H9 (cell line): Measurements from ENCODE around the gene DHRSX. TPM values are rescaled to one million over a fixed set of nuclear protein-coding genes. Genes with fewer than 3 reads are reported as not detected.

Experiments
- DNase-seq: peaks from one replicate; pipeline ENCODE4 v3.0.0-alpha.2; 2017
- H2AFZ ChIP-seq: one replicate; pipeline ENCODE4 v1.6.1; 2013; ENCODE audit warnings: mild to moderate bottlenecking, low read length, control low read depth, moderate library complexity
- H2AK5ac ChIP-seq: 2 replicates; pipeline ENCODE4 v1.6.1; 2013; ENCODE audit warnings: low read length, control low read depth, mixed read lengths; ENCODE audit not compliant: insufficient read length
- H2BK120ac ChIP-seq: one replicate; pipeline ENCODE4 v1.6.1; 2013; ENCODE audit warnings: low read depth, mild to moderate bottlenecking, low read length, control low read depth, inconsistent platforms; ENCODE audit not compliant: poor library complexity, severe bottlenecking
- H2BK12ac ChIP-seq: 2 replicates; pipeline ENCODE4 v1.6.1; 2013; ENCODE audit warnings: low read length, control low read depth, mixed read lengths, low read depth; ENCODE audit not compliant: insufficient read length
- H2BK15ac ChIP-seq: 2 replicates; pipeline ENCODE4 v1.6.1; 2013; ENCODE audit warnings: low read depth, low read length, control low read depth
- H2BK20ac ChIP-seq: one replicate; pipeline ENCODE4 v1.6.1; 2013; ENCODE audit warnings: low read depth, mild to moderate bottlenecking, low read length, control low read depth, inconsistent platforms; ENCODE audit not compliant: poor library complexity, severe bottlenecking
- H2BK5ac ChIP-seq: 2 replicates; pipeline ENCODE4 v1.6.1; 2013; ENCODE audit warnings: low read length, control low read depth, mixed read lengths; ENCODE audit not compliant: insufficient read length
- H3K14ac ChIP-seq: 2 replicates; pipeline ENCODE4 v1.6.1; 2013; ENCODE audit warnings: low read length, control low read depth; ENCODE audit not compliant: insufficient read depth
- H3K18ac ChIP-seq: 2 replicates; pipeline ENCODE4 v1.6.1; 2013; ENCODE audit warnings: low read depth, mild to moderate bottlenecking, mixed read lengths, low read length, control low read depth; ENCODE audit not compliant: insufficient read length
- H3K23ac ChIP-seq: 2 replicates; pipeline ENCODE4 v1.6.1; 2013; ENCODE audit warnings: low read length, control low read depth, mixed read lengths, low read depth; ENCODE audit not compliant: insufficient read length
- H3K23me2 ChIP-seq: 2 replicates; pipeline ENCODE4 v1.6.1; 2013; ENCODE audit warnings: low read depth, mild to moderate bottlenecking, mixed read lengths, low read length, control low read depth; ENCODE audit not compliant: insufficient read length, poor library complexity, severe bottlenecking
- H3K27ac ChIP-seq: 2 replicates; pipeline ENCODE4 v1.5.1; 2013; ENCODE audit warnings: low read length, control low read depth, mixed read lengths, low read depth; ENCODE audit not compliant: insufficient read length
- H3K27me3 ChIP-seq: 2 replicates; pipeline ENCODE4 v1.6.1; 2013; ENCODE audit warnings: low read length, control low read depth, inconsistent platforms; ENCODE audit not compliant: insufficient read depth
- H3K4ac ChIP-seq: 2 replicates; pipeline ENCODE4 v1.6.1; 2013; ENCODE audit warnings: low read depth, mild to moderate bottlenecking, control low read depth, inconsistent platforms, low read length, moderate library complexity
- H3K4me1 ChIP-seq: 2 replicates; pipeline ENCODE4 v1.6.1; 2013; ENCODE audit warnings: low read length, control low read depth, inconsistent platforms; ENCODE audit not compliant: insufficient read depth
- H3K4me2 ChIP-seq: 2 replicates; pipeline ENCODE4 v1.6.1; 2013; ENCODE audit warnings: low read length, control low read depth, mixed read lengths; ENCODE audit not compliant: insufficient read length, insufficient read depth
- H3K56ac ChIP-seq: 2 replicates; pipeline ENCODE4 v1.6.1; 2013; ENCODE audit warnings: low read depth, mild to moderate bottlenecking, mixed read lengths, low read length, control low read depth; ENCODE audit not compliant: insufficient read length
- H3K79me1 ChIP-seq: 2 replicates; pipeline ENCODE4 v1.6.1; 2013; ENCODE audit warnings: low read depth, mild to moderate bottlenecking, moderate library complexity, low read length, control low read depth, inconsistent platforms; ENCODE audit not compliant: insufficient read depth, poor library complexity, severe bottlenecking
- H3K79me2 ChIP-seq: 2 replicates; pipeline ENCODE4 v1.6.1; 2013; ENCODE audit warnings: low read length, control low read depth, inconsistent platforms; ENCODE audit not compliant: insufficient read depth
- H3K9ac ChIP-seq: 2 replicates; pipeline ENCODE4 v1.6.1; 2013; ENCODE audit warnings: low read length, control low read depth, mixed read lengths; ENCODE audit not compliant: insufficient read length; ENCODE audit errors: extremely low read depth
- H3K9me3 ChIP-seq: one replicate; pipeline ENCODE4 v1.6.1; 2013; ENCODE audit warnings: low read depth, low read length, inconsistent platforms; ENCODE audit not compliant: control insufficient read depth
- H3T11ph ChIP-seq: one replicate; pipeline ENCODE4 v1.6.1; 2013; ENCODE audit warnings: mild to moderate bottlenecking, low read length, control low read depth, inconsistent platforms
- H4K20me1 ChIP-seq: one replicate; pipeline ENCODE4 v1.6.1; 2013; ENCODE audit not compliant: control insufficient read depth, insufficient read length, insufficient read depth
- H4K5ac ChIP-seq: 2 replicates; pipeline ENCODE4 v1.6.1; 2013; ENCODE audit warnings: low read depth, mild to moderate bottlenecking, mixed read lengths, low read length, control low read depth; ENCODE audit not compliant: insufficient read length
- H4K8ac ChIP-seq: replicated peaks from 2 replicates; pipeline ENCODE4 v1.6.1; 2013; ENCODE audit warnings: low read length, control low read depth, mixed read lengths, low read depth; ENCODE audit not compliant: insufficient read length
- H4K91ac ChIP-seq: 2 replicates; pipeline ENCODE4 v1.6.1; 2013; ENCODE audit warnings: low read depth, mild to moderate bottlenecking, moderate library complexity, mixed read lengths, low read length, control low read depth; ENCODE audit not compliant: insufficient read length
- H3K27ac Mint-ChIP-seq, 3 experiments: 2 replicates in 2 of 3; 3 replicates in 1 of 3; pipeline ENCODE4 v1.8.0; 2020 to 2021; ENCODE audit warnings: mixed read lengths in 3 of 3, mild to moderate bottlenecking in 1 of 3, moderate library complexity in 1 of 3
- H3K27me3 Mint-ChIP-seq: 2 replicates; pipeline ENCODE4 v1.8.0; 2021; ENCODE audit warnings: low read depth, mild to moderate bottlenecking, moderate library complexity, mixed read lengths
- H3K36me3 Mint-ChIP-seq, 3 experiments: 2 replicates in 2 of 3; 3 replicates in 1 of 3; pipeline ENCODE4 v1.8.0; 2020 to 2021; ENCODE audit warnings: low read depth in 3 of 3, mixed read lengths in 3 of 3; ENCODE audit not compliant: insufficient read depth in 1 of 3
- H3K4me1 Mint-ChIP-seq, 2 experiments: 2 replicates each; pipeline ENCODE4 v1.8.0; 2020; ENCODE audit warnings: mixed read lengths in 2 of 2
- H3K4me3 Mint-ChIP-seq, 2 experiments: 2 replicates in 1 of 2; 3 replicates in 1 of 2; pipeline ENCODE4 v1.8.0; 2020 to 2021; ENCODE audit warnings: mild to moderate bottlenecking in 2 of 2, mixed read lengths in 2 of 2, moderate library complexity in 1 of 2
- H3K9me3 Mint-ChIP-seq, 2 experiments: 2 replicates in 1 of 2; 3 replicates in 1 of 2; pipeline ENCODE4 v1.8.0; 2020; ENCODE audit warnings: mild to moderate bottlenecking in 2 of 2, mixed read lengths in 2 of 2, moderate library complexity in 1 of 2
- WGBS: extraction: QIAGEN DNeasy Blood & Tissue Kit; methylation state at CpG from one replicate; pipeline ENCODE4 v1.1.7; 2013; ENCODE audit warnings: missing lambda C conversion rate, low lambda C conversion rate, mixed read lengths; ENCODE audit not compliant: insufficient read length; ENCODE audit errors: extremely low coverage; 5-methylcytosine and 5-hydroxymethylcytosine counted together
- total RNA-seq: library from RNA; stranded (reverse); gene quantifications from 2 replicates; pipeline ENCODE4 v1.2.1, GENCODE V29; 2021
- TF ChIP-seq, protein P1 (sequence below): fragments of 200-600 bp; sonication (generic); conservative IDR thresholded peaks from 3 replicates; pipeline ENCODE4 v1.8.0; 2021; ENCODE audit warnings: antibody characterized with exemption, mild to moderate bottlenecking

The DHRSX gene
- total RNA-seq, 1 experiment from 2014 or later, result 44.0 TPM

DNA sequence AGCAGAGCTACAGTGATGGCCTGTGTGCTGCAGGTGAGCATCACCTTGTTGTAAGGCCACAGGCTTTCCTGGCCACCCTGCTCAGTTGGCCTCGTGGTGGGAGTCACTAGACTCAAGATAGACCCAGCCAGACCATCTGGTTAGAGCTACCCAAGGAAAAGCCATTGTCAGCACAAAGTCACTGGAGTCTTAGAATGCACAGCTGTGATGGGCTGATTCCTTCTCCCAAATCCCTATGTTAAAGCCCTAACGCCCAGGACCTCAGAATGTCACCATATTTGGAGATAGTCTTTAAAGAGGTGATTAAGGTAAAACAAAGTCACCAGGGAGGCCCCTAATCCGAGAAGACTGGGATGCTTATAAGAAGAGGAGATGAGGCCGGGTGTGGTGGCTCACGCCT, 173.4 kb downstream of the DHRSX start:
- Histone ChIP-seq H4K91ac (no peak overlapping the region), H3K4ac (no peak overlapping the region), H2BK12ac (no peak overlapping the region), H3K79me1 (no peaks in the 10 kb centered on the region), H2BK15ac (no peak overlapping the region), H2AK5ac (no peak overlapping the region), H2BK120ac (no peak overlapping the region), H4K8ac (no peak overlapping the region), H3K9me3 (no peaks in the 10 kb centered on the region), H3K27ac (no peak overlapping the region), H3K23me2 (no peaks in the 10 kb centered on the region), H3T11ph (no peak overlapping the region), H3K14ac (no peak overlapping the region), H3K27me3 (no peaks in the 10 kb centered on the region), H3K4me2 (no peak overlapping the region), H3K23ac (no peak overlapping the region), H3K79me2 (no peaks in the 10 kb centered on the region), H4K5ac (no peak overlapping the region), H3K56ac (no peak overlapping the region), H3K9ac (no peak overlapping the region), H4K20me1 (no peaks in the 10 kb centered on the region), H3K18ac (no peak overlapping the region), H2AFZ (no peak overlapping the region), H2BK5ac (no peak overlapping the region), H2BK20ac (no peak overlapping the region), H3K4me1 (no peaks in the 10 kb centered on the region)
- Mint-ChIP-seq H3K9me3 (no peaks in the 10 kb centered on the region; a peak in 1 of 5 replicates), H3K27me3 (no peaks in the 10 kb centered on the region), H3K27ac (no peak overlapping the region), H3K4me1 (peaks cover 3 to 24% of the 10 kb centered on the region in 2 experiments; a peak in 2 of 4 replicates), H3K4me3 (no peak overlapping the region), H3K36me3 (peaks cover 7 to 21% (median 8%) of the 10 kb centered on the region in 3 experiments; a peak in 5 of 7 replicates)
- DNase-seq, result no peak
- TF ChIP-seq, protein P1, sequence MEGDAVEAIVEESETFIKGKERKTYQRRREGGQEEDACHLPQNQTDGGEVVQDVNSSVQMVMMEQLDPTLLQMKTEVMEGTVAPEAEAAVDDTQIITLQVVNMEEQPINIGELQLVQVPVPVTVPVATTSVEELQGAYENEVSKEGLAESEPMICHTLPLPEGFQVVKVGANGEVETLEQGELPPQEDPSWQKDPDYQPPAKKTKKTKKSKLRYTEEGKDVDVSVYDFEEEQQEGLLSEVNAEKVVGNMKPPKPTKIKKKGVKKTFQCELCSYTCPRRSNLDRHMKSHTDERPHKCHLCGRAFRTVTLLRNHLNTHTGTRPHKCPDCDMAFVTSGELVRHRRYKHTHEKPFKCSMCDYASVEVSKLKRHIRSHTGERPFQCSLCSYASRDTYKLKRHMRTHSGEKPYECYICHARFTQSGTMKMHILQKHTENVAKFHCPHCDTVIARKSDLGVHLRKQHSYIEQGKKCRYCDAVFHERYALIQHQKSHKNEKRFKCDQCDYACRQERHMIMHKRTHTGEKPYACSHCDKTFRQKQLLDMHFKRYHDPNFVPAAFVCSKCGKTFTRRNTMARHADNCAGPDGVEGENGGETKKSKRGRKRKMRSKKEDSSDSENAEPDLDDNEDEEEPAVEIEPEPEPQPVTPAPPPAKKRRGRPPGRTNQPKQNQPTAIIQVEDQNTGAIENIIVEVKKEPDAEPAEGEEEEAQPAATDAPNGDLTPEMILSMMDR, result no peak
- WGBS, result no CpG with 5 or more reads among the region's 5 CpGs
